GM18498 (cell line): ENCODE results near the gene ABCA6.

Source experiments
- ATAC-seq: cut with Tn5 transposase; IDR thresholded peaks from one replicate; pipeline ENCODE4 v1.9.1; 2021; ENCODE audit warnings: mild to moderate bottlenecking, moderate library complexity; ENCODE audit not compliant: unreplicated experiment

The ABCA6 gene

GRCh38 chr17:69143683-69144231 is 2.1 kb upstream of the ABCA6 start:
- no peak for ATAC-seq

- ATAC-seq: no peak
These were observed 1.5 kb upstream of the ABCA6 start for GRCh38 chr17:69143151-69143550.

- no peak for ATAC-seq
These were observed 594 bp upstream of the ABCA6 start for GRCh38 chr17:69142175-69142802.

- ATAC-seq: no peak
These were observed 7.6 kb downstream of the ABCA6 start for GRCh38 chr17:69134112-69134511.

- no peak for ATAC-seq
These were observed 10.9 kb downstream of the ABCA6 start for GRCh38 chr17:69130627-69131296.

GRCh38 chr17:69123626-69124025 is 18.1 kb downstream of the ABCA6 start:
- ATAC-seq: no peak

- no peak for ATAC-seq
These were observed 19.6 kb downstream of the ABCA6 start for GRCh38 chr17:69122065-69122464.

GRCh38 chr17:69117855-69118784 is 23.6 kb downstream of the ABCA6 start:
- ATAC-seq: peak; percentile 55

GRCh38 chr17:69111794-69112193 is 29.9 kb downstream of the ABCA6 start:
- no peak for ATAC-seq

- ATAC-seq: no peak
These were observed 35.6 kb downstream of the ABCA6 start for GRCh38 chr17:69105907-69106730.

GRCh38 chr17:69103557-69104233 is 38.0 kb downstream of the ABCA6 start:
- ATAC-seq: no peak

- ATAC-seq: no peak
These were observed 43.1 kb downstream of the ABCA6 start for GRCh38 chr17:69098625-69099024.

- ATAC-seq: no peak
These were observed 45.2 kb downstream of the ABCA6 start for GRCh38 chr17:69096541-69096940.

GRCh38 chr17:69093995-69094394 is 47.7 kb downstream of the ABCA6 start:
- no peak for ATAC-seq

GRCh38 chr17:69093279-69093789 is 48.4 kb downstream of the ABCA6 start:
- ATAC-seq: no peak

- ATAC-seq: no peak
These were observed 51.3 kb downstream of the ABCA6 start for GRCh38 chr17:69090365-69090764.

GRCh38 chr17:69088643-69089200 is 53.0 kb downstream of the ABCA6 start:
- no peak for ATAC-seq

- ATAC-seq: no peak
These were observed 55.1 kb downstream of the ABCA6 start for GRCh38 chr17:69086641-69087040.

GRCh38 chr17:69084911-69085310 is 56.8 kb downstream of the ABCA6 start:
- no peak for ATAC-seq
